ENCODE data around the gene CHL1.

Gene CHL1

DNA sequence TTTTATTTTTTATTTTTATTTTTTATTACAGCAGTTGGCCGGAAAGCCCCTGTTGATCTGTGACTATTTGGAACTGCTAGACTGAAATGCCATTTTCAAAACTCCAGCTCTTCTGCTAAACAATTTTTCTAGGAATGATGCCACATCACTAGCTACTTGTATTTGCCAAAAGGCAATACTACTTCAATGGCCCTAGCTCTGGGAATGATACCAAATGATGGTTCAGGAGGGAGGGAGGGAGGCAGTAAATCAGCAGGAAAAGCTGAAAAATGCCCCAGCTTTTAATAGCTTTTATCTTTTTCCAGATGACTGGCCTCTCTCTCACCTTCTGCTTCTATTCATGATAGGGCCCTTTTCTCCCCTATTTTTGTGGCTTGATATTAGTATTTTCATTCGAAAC is 2.6 kb upstream of the CHL1 start:
- Histone ChIP-seq H3K9ac (no peak overlapping the region), H3K27me3 (peaks cover 50% of the 10 kb centered on the region)

GRCh38 chr3:194421-194820 is 2.1 kb upstream of the CHL1 start:
- Histone ChIP-seq H3K4me3 (no peak overlapping the region), H3K9me3 (peaks cover 19% of the 10 kb centered on the region), H3K9ac (no peak overlapping the region), H3K4me2 (no peak overlapping the region), H3K36me3 (no peaks in the 10 kb centered on the region), H3K27me3 (peaks cover 54% of the 10 kb centered on the region), H3K4me1 (peaks cover 12% of the 10 kb centered on the region), H4K20me1 (no peaks in the 10 kb centered on the region; the same call in 1 of the 2 replicates), H3K27ac (no peak overlapping the region)
- no peak for TF ChIP-seq Cebpa-rat (IDR thresholded peaks at IDR 0.05)

More for the DNA sequence above, 2.6 kb upstream of the CHL1 start:
- H3K4me3 ChIP-seq: no peak overlapping the region
- H3K27ac ChIP-seq: no peak overlapping the region
- H3K36me3 ChIP-seq: no peaks in the 10 kb centered on the region
- no peaks in the 10 kb centered on the region; the same call in 1 of the 2 replicates for H4K20me1 ChIP-seq
- H3K4me1 ChIP-seq: peaks cover 12% of the 10 kb centered on the region
- no peak overlapping the region for H3K4me2 ChIP-seq
- no peak for TF ChIP-seq Cebpa-rat (IDR thresholded peaks at IDR 0.05)
- peaks cover 19% of the 10 kb centered on the region for H3K9me3 ChIP-seq

DNA sequence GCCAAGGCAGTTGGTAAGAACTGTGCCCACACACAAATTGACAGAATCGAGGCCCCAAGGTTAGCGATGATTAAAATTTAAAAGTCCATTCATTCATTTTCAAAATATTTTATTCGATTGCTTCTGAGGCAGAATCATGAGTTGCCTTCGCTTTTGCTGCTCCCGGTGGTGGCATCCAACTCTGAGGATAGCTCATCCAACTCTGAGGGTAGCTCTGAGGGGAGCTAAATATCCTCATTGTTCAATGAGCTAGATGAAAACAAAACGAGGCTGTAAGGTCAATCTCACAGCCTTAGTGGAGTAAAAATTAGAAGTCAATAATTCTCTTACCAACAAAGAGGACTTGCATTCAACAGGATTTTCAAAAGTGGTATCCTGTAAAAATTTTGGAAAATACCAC is 897 bp upstream of the CHL1 start:
- Histone ChIP-seq H3K9me3 (peaks cover 19% of the 10 kb centered on the region), H3K9ac (no peak overlapping the region), H3K4me1 (peaks cover 12% of the 10 kb centered on the region), H3K4me2 (no peak overlapping the region), H3K27ac (no peak overlapping the region), H3K36me3 (no peaks in the 10 kb centered on the region), H3K27me3 (peaks cover 54% of the 10 kb centered on the region), H3K4me3 (no peak overlapping the region), H4K20me1 (no peaks in the 10 kb centered on the region; the same call in 1 of the 2 replicates)
- no peak for TF ChIP-seq Cebpa-rat (IDR thresholded peaks at IDR 0.05)

DNA sequence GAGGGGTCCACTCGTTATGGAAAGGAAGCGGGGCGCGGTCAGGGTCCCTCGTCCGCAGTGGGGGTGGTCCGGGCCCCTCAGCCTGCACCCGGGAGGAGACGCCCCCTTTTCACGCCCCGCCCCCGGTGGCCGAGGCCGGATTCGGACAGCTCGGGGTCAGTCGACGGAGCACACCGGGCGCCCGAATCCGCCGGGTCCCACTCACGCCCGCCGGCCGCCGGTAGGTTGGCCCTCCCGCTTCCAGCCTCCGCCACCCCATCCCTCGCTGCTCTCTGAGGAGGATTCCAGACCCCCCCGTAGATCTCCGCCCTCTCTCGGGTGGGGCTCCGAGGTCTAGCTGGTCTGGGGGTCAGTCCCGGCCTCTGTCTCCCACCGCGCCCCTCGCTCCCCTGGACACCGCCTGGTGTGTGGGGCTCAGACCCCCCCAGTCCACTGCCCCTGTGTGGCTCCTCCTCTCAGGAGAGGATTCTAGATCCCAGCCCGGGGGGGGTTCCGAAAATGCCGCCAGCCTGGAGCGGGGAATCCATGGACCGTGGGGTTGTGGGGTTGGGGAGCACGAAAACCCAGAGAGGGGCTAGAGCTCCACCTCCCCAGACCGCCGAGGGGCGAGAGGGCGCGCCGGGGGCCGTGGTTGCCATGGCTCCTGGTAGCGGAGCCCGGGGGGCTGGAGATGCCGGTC is 725 bp downstream of the CHL1 start:
- Histone ChIP-seq H3K4me2 (peak overlapping the region; percentile 82), H3K27me3 (peaks cover 54% of the 10 kb centered on the region), H3K4me1 (peaks cover 12% of the 10 kb centered on the region), H3K9me3 (peaks cover 19% of the 10 kb centered on the region), H3K9ac (no peak overlapping the region), H3K27ac (no peak overlapping the region), H3K36me3 (no peaks in the 10 kb centered on the region), H4K20me1 (no peaks in the 10 kb centered on the region; the same call in 1 of the 2 replicates), H3K4me3 (peak overlapping the region; percentile 64)
- TF ChIP-seq Cebpa-rat (IDR thresholded peaks at IDR 0.05): no peak

- TF ChIP-seq Cebpa-rat (IDR thresholded peaks at IDR 0.05): no peak
- H3K27me3 ChIP-seq: peaks cover 54% of the 10 kb centered on the region
- H4K20me1 ChIP-seq: no peaks in the 10 kb centered on the region; the same call in 1 of the 2 replicates
- no peak overlapping the region for H3K9ac ChIP-seq
- no peak overlapping the region for H3K27ac ChIP-seq
- peak overlapping the region; percentile 82 for H3K4me2 ChIP-seq
- peak overlapping the region; percentile 64 for H3K4me3 ChIP-seq
- peaks cover 12% of the 10 kb centered on the region for H3K4me1 ChIP-seq
- peaks cover 17% of the 10 kb centered on the region for H3K9me3 ChIP-seq
- no peaks in the 10 kb centered on the region for H3K36me3 ChIP-seq
These were observed 1.4 kb downstream of the CHL1 start for GRCh38 chr3:197828-198491.

DNA sequence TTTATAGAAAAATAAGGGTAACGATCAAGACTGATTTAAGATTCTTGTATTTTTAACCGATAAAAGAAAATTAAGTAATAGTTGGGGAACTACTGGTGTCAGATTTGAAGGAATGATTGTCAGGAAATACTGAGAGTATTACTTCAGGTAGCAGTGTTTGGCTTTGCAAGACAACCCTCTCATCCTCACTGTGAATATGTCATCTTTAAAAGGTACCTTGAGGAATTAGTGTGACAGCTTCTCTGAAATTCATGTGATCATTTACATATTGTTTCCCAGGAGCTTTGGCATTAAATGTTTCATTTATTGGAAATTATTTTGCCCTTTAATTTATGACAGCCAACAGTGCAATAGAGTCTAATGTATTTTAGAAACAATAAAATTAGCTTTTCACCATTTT is 3.3 kb downstream of the CHL1 start:
- no peak overlapping the region for H3K4me3 ChIP-seq
- no peak overlapping the region for H3K9ac ChIP-seq
- H3K4me1 ChIP-seq: peaks cover 12% of the 10 kb centered on the region
- H3K27me3 ChIP-seq: peaks cover 45% of the 10 kb centered on the region
- TF ChIP-seq Cebpa-rat (IDR thresholded peaks at IDR 0.05): no peak
- H3K9me3 ChIP-seq: peaks cover 17% of the 10 kb centered on the region
- H3K27ac ChIP-seq: no peak overlapping the region
- H4K20me1 ChIP-seq: no peaks in the 10 kb centered on the region; the same call in 1 of the 2 replicates
- no peak overlapping the region for H3K4me2 ChIP-seq
- H3K36me3 ChIP-seq: no peaks in the 10 kb centered on the region

DNA sequence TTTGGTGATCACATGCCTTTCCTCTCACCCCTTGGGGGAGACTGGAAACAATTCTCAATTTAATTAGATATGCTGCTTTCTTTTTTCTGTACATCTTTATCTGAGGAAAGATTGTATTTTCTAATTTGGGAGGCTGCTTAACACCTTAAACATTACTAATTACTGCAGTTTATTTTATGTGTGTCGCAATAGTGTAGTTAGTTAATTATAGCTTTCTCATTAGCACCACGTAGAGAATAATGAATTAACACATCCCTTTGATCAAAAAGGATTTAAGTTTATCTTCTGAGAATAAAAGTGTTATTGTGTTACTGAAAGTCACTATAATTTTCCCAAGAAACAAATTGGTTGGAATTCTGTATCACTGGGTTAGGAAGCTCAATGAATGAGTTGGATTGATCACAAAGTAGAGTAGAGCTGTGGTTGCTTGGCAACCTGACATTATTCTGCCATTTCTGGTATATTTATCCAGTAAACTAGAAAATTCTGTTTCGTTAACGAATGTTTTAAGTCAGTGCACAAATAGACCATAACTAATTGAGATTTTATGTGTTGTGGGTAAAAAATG is 4.3 kb downstream of the CHL1 start:
- H3K27me3 ChIP-seq: peaks cover 35% of the 10 kb centered on the region
- no peak; the same call in 1 of the 2 replicates for TF ChIP-seq Cebpa-rat (IDR thresholded peaks at IDR 0.05)
- H3K27ac ChIP-seq: no peak overlapping the region
- no peaks in the 10 kb centered on the region for H3K36me3 ChIP-seq
- H3K9ac ChIP-seq: no peak overlapping the region
- H4K20me1 ChIP-seq: no peaks in the 10 kb centered on the region; the same call in 1 of the 2 replicates
- peaks cover 12% of the 10 kb centered on the region for H3K4me1 ChIP-seq
- H3K4me2 ChIP-seq: no peak overlapping the region
- peaks cover 17% of the 10 kb centered on the region for H3K9me3 ChIP-seq
- no peak overlapping the region for H3K4me3 ChIP-seq

- Histone ChIP-seq H3K27ac (no peak overlapping the region), H3K27me3 (peaks cover 3% of the 10 kb centered on the region; the same call in 1 of the 2 replicates), H3K9ac (no peak overlapping the region), H3K4me1 (no peaks in the 10 kb centered on the region), H3K36me3 (no peaks in the 10 kb centered on the region), H3K4me2 (no peak overlapping the region), H3K4me3 (no peak overlapping the region), H4K20me1 (no peaks in the 10 kb centered on the region), H3K9me3 (no peaks in the 10 kb centered on the region)
- no peak for TF ChIP-seq Cebpa-rat (IDR thresholded peaks at IDR 0.05)
These were observed 7.5 kb downstream of the CHL1 start for GRCh38 chr3:204102-204501.

- Histone ChIP-seq H3K4me3 (no peak overlapping the region), H3K36me3 (no peaks in the 10 kb centered on the region), H3K4me2 (no peak overlapping the region), H4K20me1 (no peaks in the 10 kb centered on the region), H3K27ac (no peak overlapping the region), H3K9ac (no peak overlapping the region), H3K9me3 (no peaks in the 10 kb centered on the region), H3K27me3 (no peaks in the 10 kb centered on the region), H3K4me1 (no peaks in the 10 kb centered on the region)
- no peak for TF ChIP-seq Cebpa-rat (IDR thresholded peaks at IDR 0.05)
These were observed 11.4 kb downstream of the CHL1 start for GRCh38 chr3:207973-208372.

DNA sequence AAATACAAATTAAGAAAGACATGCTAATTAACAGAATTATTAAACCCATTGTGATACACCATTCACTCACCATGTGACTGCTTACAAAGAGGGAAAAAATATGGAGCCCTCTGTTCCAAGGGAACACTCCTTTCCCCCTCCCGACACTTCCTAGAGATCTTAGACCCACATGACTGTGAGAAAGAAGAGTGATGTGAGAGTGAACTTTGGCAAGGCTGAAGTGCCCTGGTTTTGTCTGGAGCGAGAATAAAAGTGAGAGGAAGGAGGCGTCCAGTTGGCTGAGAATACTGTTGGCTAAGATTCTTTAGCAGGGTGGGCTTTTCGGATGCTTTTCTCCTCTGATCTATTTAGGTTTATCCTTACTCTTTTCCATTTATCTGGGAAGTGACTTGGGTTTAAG is 14.1 kb downstream of the CHL1 start:
- Histone ChIP-seq H3K9ac (no peak overlapping the region), H3K27me3 (no peaks in the 10 kb centered on the region), H3K4me3 (no peak overlapping the region), H3K9me3 (no peaks in the 10 kb centered on the region), H3K4me1 (no peaks in the 10 kb centered on the region), H4K20me1 (no peaks in the 10 kb centered on the region), H3K36me3 (no peaks in the 10 kb centered on the region), H3K4me2 (no peak overlapping the region), H3K27ac (no peak overlapping the region)
- no peak for TF ChIP-seq Cebpa-rat (IDR thresholded peaks at IDR 0.05)

All from BLaER1 (cell line).